ENCODE data around the gene MUC6. TPM values are rescaled to one million over a fixed set of nuclear protein-coding genes. Genes with fewer than 3 reads are reported as not detected.

MUC6 gene
- total RNA-seq, 4 donors from 2014 or later, result 0.19 TPM; not detected in 3

DNA sequence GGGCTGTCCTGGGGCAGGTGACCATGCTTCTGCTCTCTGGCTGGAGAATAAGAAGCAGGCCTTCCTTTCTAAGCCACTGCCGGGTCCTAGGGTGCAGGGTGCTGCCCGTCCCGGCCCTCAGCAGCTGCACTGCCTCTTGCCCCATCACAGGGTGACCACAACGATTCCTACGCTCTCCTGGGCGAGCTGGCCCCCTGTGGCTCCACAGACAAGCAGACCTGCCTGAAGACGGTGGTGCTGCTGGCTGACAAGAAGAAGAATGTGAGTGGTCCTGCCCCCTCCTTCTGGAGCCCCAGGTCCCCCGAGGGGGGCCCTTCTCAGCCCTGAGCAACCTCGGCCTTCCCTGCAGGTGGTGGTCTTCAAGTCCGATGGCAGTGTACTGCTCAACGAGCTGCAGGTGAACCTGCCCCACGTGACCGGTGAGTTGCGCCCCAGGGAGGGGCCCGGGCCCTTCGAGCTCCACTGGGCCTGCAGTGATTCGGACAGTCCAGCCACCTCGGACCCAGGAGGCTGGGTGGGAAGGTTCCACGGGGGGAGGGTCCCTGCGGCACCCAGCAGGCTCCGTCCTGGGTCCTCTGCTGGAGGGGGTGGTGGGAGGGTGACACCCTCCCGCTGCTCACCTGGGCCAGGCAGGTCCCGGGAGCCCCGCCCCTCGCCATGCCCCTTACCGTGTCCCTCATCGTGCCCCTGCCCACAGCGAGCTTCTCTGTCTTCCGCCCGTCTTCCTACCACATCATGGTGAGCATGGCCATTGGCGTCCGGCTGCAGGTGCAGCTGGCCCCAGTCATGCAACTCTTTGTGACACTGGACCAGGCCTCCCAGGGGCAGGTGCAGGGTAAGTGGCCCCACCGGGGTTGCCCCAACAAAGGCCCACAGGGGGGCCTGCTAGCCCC, 46.5 kb upstream of the MUC6 start:
- 70% methylated on average over 2 of the region's 33 CpGs; no CpG with 5 or more reads in 1 of the 2 donors for WGBS, 2 donors
- H3K4me1 ChIP-seq, result peaks cover 0 to 21% (median 3%) of the 10 kb centered on the region in 3 donors
- peaks cover 0 to 39% (median 0%) of the 10 kb centered on the region in 4 donors for H3K27me3 ChIP-seq
- no peak overlapping the region for H3K27ac ChIP-seq
- intact Hi-C loops (cut with DNase I), result no loop called here
- TF ChIP-seq, protein P1, sequence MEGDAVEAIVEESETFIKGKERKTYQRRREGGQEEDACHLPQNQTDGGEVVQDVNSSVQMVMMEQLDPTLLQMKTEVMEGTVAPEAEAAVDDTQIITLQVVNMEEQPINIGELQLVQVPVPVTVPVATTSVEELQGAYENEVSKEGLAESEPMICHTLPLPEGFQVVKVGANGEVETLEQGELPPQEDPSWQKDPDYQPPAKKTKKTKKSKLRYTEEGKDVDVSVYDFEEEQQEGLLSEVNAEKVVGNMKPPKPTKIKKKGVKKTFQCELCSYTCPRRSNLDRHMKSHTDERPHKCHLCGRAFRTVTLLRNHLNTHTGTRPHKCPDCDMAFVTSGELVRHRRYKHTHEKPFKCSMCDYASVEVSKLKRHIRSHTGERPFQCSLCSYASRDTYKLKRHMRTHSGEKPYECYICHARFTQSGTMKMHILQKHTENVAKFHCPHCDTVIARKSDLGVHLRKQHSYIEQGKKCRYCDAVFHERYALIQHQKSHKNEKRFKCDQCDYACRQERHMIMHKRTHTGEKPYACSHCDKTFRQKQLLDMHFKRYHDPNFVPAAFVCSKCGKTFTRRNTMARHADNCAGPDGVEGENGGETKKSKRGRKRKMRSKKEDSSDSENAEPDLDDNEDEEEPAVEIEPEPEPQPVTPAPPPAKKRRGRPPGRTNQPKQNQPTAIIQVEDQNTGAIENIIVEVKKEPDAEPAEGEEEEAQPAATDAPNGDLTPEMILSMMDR (IDR thresholded peaks at IDR 0.05), result no peak
- TF ChIP-seq POLR2A (IDR thresholded peaks at IDR 0.05), result no peak
- H3K9me3 ChIP-seq, result no peaks in the 10 kb centered on the region
- DNase-seq, result no peak
- H3K4me3 ChIP-seq, result no peak overlapping the region
- H3K36me3 ChIP-seq, result no peaks in the 10 kb centered on the region

GRCh38 chr11:1082346-1082727, 45.8 kb upstream of the MUC6 start:
- DNase-seq, result no peak
- WGBS, 2 donors, result 72 to 73% methylated on average over 2 to 6 of the region's 14 CpGs
- intact Hi-C loops (cut with DNase I), result no loop called here
- peaks cover 0 to 42% (median 0%) of the 10 kb centered on the region in 4 donors for H3K27me3 ChIP-seq
- TF ChIP-seq, protein P1 (IDR thresholded peaks at IDR 0.05), result no peak
- no peak for TF ChIP-seq POLR2A (IDR thresholded peaks at IDR 0.05)
- no peaks in the 10 kb centered on the region for H3K36me3 ChIP-seq
- no peak overlapping the region for H3K4me3 ChIP-seq
- peaks cover 0 to 21% (median 3%) of the 10 kb centered on the region in 3 donors for H3K4me1 ChIP-seq
- H3K27ac ChIP-seq, result no peak overlapping the region
- H3K9me3 ChIP-seq, result no peaks in the 10 kb centered on the region

GRCh38 chr11:1081601-1082311, 45.2 kb upstream of the MUC6 start:
- H3K4me3 ChIP-seq, result no peak overlapping the region
- H3K27me3 ChIP-seq, result peaks cover 0 to 47% (median 0%) of the 10 kb centered on the region in 4 donors
- no peaks in the 10 kb centered on the region for H3K36me3 ChIP-seq
- H3K9me3 ChIP-seq, result no peaks in the 10 kb centered on the region
- intact Hi-C loops (cut with DNase I), result no loop called here
- 55 to 80% methylated on average over 2 to 9 of the region's 33 CpGs for WGBS, 2 donors
- H3K27ac ChIP-seq, result no peak overlapping the region
- peaks cover 0 to 21% (median 3%) of the 10 kb centered on the region in 3 donors for H3K4me1 ChIP-seq
- TF ChIP-seq POLR2A (IDR thresholded peaks at IDR 0.05), result no peak
- TF ChIP-seq, protein P1 (IDR thresholded peaks at IDR 0.05), result no peak
- DNase-seq, result no peak

DNA sequence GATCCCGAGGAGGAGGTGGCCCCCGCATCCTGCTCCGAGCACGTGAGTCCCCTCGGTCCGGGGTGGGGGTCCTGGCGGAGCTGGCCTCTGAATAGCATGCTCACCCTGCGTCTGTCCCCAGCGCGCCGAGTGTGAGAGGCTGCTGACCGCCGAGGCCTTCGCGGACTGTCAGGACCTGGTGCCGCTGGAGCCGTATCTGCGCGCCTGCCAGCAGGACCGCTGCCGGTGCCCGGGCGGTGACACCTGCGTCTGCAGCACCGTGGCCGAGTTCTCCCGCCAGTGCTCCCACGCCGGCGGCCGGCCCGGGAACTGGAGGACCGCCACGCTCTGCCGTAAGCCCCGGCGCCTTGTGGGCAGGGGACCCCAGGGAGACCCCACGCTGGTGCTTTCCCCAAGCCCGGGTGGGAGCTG, 41.7 kb upstream of the MUC6 start:
- WGBS, 2 donors, result 96% methylated on average over 5 of the region's 39 CpGs; no CpG with 5 or more reads in 1 of the 2 donors
- TF ChIP-seq POLR2A (IDR thresholded peaks at IDR 0.05), result no peak
- TF ChIP-seq, protein P1 (IDR thresholded peaks at IDR 0.05), result no peak
- H3K36me3 ChIP-seq, result no peaks in the 10 kb centered on the region
- peaks cover 7 to 14% (median 9%) of the 10 kb centered on the region in 3 donors for H3K4me1 ChIP-seq
- H3K4me3 ChIP-seq, result no peak overlapping the region
- H3K27ac ChIP-seq, result no peak overlapping the region
- intact Hi-C loops (cut with DNase I), result no loop called here
- no peaks in the 10 kb centered on the region for H3K9me3 ChIP-seq
- H3K27me3 ChIP-seq, result peaks cover 0 to 42% (median 0%) of the 10 kb centered on the region in 4 donors
- DNase-seq, result no peak
